Measurements from ENCODE around the gene IL1F10. TPM values are rescaled to one million over a fixed set of nuclear protein-coding genes. Genes with fewer than 3 reads are reported as not detected.

Gene IL1F10
- total and polyA plus RNA-seq, 2 of the 13 experiments (the other 11 are each of a cell fraction or from before 2014, with no cell fraction given): not detected

- no peaks in the 10 kb centered on the region for H3K9me3 ChIP-seq (ENCODE audit: low read length)
- no peaks in the 10 kb centered on the region for H3K36me3 ChIP-seq (replicated peaks in 1 of 2; ENCODE audit: control insufficient read depth in 1 of 2, insufficient read depth in 2 of 2, low read length in 2 of 2)
- ATAC-seq: no peak
- H3K4me2 ChIP-seq (ENCODE audit: low read depth, low read length): no peak overlapping the region
- TF ChIP-seq MAFF (IDR thresholded peaks at IDR 0.05; ENCODE audit: low read depth, low read length): peak; percentile 59
- TF ChIP-seq KDM5B (CRISPR knock-in tag; IDR thresholded peaks at IDR 0.05; ENCODE audit: borderline replicate concordance): no peak
- no peak for TF ChIP-seq ZFP41 (CRISPR knock-in tag; IDR thresholded peaks at IDR 0.05; ENCODE audit: borderline replicate concordance)
- TF ChIP-seq MAFK (conservative IDR thresholded peaks at IDR 0.05 in 1 of 2, IDR thresholded peaks at IDR 0.05 in 1 of 2; ENCODE audit: low read length in 2 of 2): peak; percentile 61 to 73; a peak in 3 of 4 replicates
- BruUV-seq (replicated peaks): no TSS peak
- 2% methylated on average over 5 of the region's 5 CpGs for WGBS (ENCODE audit: low lambda C conversion rate)
- H3K9ac ChIP-seq (ENCODE audit: insufficient read depth, low read depth, low read length): no peak overlapping the region
- CTCF ChIA-PET (ENCODE audit: low intra/inter-chr PET ratio, low total read pairs): no interaction called here
- POLR2A ChIA-PET: no interaction called here
- no peaks in the 10 kb centered on the region for H4K20me1 ChIP-seq (ENCODE audit: insufficient read depth, low read length)
- no peak overlapping the region for H3K4me3 ChIP-seq (replicated peaks in 1 of 3; ENCODE audit: insufficient read depth in 1 of 3, low read depth in 2 of 3, low read length in 3 of 3)
- H3K27ac ChIP-seq (ENCODE audit: extremely low read length, insufficient read depth, low read length): no peak overlapping the region
- intact Hi-C loops (cut with micrococcal nuclease; ENCODE audit: unreplicated experiment) (no loop called here), in situ Hi-C loops (cut with HindIII; ENCODE audit: extremely low pct_ligation_motif_present, low pct_unique_long_range_greater_than_20kb) (no loop called here)
- DNase-seq (ENCODE audit: low spot score): no peak
- H3K4me1 ChIP-seq (ENCODE audit: insufficient read depth, low read length): no peaks in the 10 kb centered on the region
- no peaks in the 10 kb centered on the region for H3K27me3 ChIP-seq (ENCODE audit: control insufficient read depth in 1 of 2, insufficient read depth in 2 of 2, low read length in 2 of 2)
- FAIRE-seq: no peak
- no peak overlapping the region for H2AFZ ChIP-seq (ENCODE audit: low read length)
- no peaks in the 10 kb centered on the region for H3K79me2 ChIP-seq (ENCODE audit: insufficient read depth, low read length)
Observed at GRCh38 chr2:113039719-113040118, 28.1 kb upstream of the IL1F10 start.

GRCh38 chr2:113041871-113042270, 25.9 kb upstream of the IL1F10 start:
- WGBS (ENCODE audit: low lambda C conversion rate): 32% methylated on average over 5 of the region's 5 CpGs
- FAIRE-seq (peak; percentile 78), DNase-seq (ENCODE audit: low spot score) (no peak), ATAC-seq (peak; percentile 83)
- no peak overlapping the region for H3K4me2 ChIP-seq (ENCODE audit: low read depth, low read length)
- intact Hi-C loops (cut with micrococcal nuclease; ENCODE audit: unreplicated experiment): no loop called here
- TF ChIP-seq MTA1 (CRISPR knock-in tag; IDR thresholded peaks at IDR 0.05; ENCODE audit: borderline replicate concordance): no peak
- TF ChIP-seq CTCF (CRISPR knock-in tag; IDR thresholded peaks at IDR 0.05): peak; percentile 25; the same call in 1 of the 2 replicates
- no peak for TF ChIP-seq NKX3-1 (CRISPR knock-in tag; IDR thresholded peaks at IDR 0.05)
- no peak for TF ChIP-seq ZNF367 (CRISPR knock-in tag; IDR thresholded peaks at IDR 0.05; ENCODE audit: borderline replicate concordance)
- TF ChIP-seq STAG1 (CRISPR knock-in tag; IDR thresholded peaks at IDR 0.05): peak; percentile 32
- TF ChIP-seq, protein P1, sequence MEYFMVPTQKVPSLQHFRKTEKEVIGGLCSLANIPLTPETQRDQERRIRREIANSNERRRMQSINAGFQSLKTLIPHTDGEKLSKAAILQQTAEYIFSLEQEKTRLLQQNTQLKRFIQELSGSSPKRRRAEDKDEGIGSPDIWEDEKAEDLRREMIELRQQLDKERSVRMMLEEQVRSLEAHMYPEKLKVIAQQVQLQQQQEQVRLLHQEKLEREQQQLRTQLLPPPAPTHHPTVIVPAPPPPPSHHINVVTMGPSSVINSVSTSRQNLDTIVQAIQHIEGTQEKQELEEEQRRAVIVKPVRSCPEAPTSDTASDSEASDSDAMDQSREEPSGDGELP (IDR thresholded peaks at IDR 0.05; ENCODE audit: borderline replicate concordance, low read depth): no peak
- no peak for TF ChIP-seq ZNF7 (CRISPR knock-in tag; IDR thresholded peaks at IDR 0.05)
- no peak overlapping the region for H3K27ac ChIP-seq (ENCODE audit: extremely low read length, insufficient read depth, low read length)
- no peak overlapping the region for H3K4me3 ChIP-seq (replicated peaks in 1 of 3; ENCODE audit: insufficient read depth in 1 of 3, low read depth in 2 of 3, low read length in 3 of 3)
- no peak overlapping the region for H2AFZ ChIP-seq (ENCODE audit: low read length)
- ChIA-PET CTCF (ENCODE audit: low intra/inter-chr PET ratio, low total read pairs) (no interaction called here), POLR2A (no interaction called here)
- no peaks in the 10 kb centered on the region for H3K27me3 ChIP-seq (ENCODE audit: control insufficient read depth in 1 of 2, insufficient read depth in 2 of 2, low read length in 2 of 2)
- no peaks in the 10 kb centered on the region for H3K36me3 ChIP-seq (replicated peaks in 1 of 2; ENCODE audit: control insufficient read depth in 1 of 2, insufficient read depth in 2 of 2, low read length in 2 of 2)
- H3K79me2 ChIP-seq (ENCODE audit: insufficient read depth, low read length): no peaks in the 10 kb centered on the region
- no peak overlapping the region for H3K9ac ChIP-seq (ENCODE audit: insufficient read depth, low read depth, low read length)
- H3K9me3 ChIP-seq (ENCODE audit: low read length): no peaks in the 10 kb centered on the region
- in situ Hi-C loops (cut with HindIII; ENCODE audit: extremely low pct_ligation_motif_present, low pct_unique_long_range_greater_than_20kb): no loop called here
- H4K20me1 ChIP-seq (ENCODE audit: insufficient read depth, low read length): no peaks in the 10 kb centered on the region
- no peaks in the 10 kb centered on the region for H3K4me1 ChIP-seq (ENCODE audit: insufficient read depth, low read length)
- BruUV-seq (replicated peaks): no TSS peak

Data from HepG2 (cell line).